M059J (cell line): ENCODE measurements around the gene PPP2R5A. TPM values are rescaled to one million over a fixed set of nuclear protein-coding genes. Genes with fewer than 3 reads are reported as not detected.

Experiments
- total RNA-seq: library from RNA; depleted of rRNA; stranded (reverse); fragments of >200 nt; shearing (Covaris generic); gene quantifications from 2 replicates; pipeline ENCODE4 v1.2.3, GENCODE V29; 2014; rRNA removed

Gene PPP2R5A
- total RNA-seq, 1 experiment from 2014 or later, result 22.9 TPM

Other genes starting within 250 kb of the PPP2R5A start
- gene INTS7, start 249.9 kb upstream of the PPP2R5A start, total RNA-seq, result 26.4 and 36.5 TPM in 2 replicates
- 57.9 and 65.8 TPM in 2 replicates for gene DTL, start 249.7 kb upstream of the PPP2R5A start, total RNA-seq
- 12.6 and 14.6 TPM in 2 replicates for gene PACC1, start 129.5 kb downstream of the PPP2R5A start, total RNA-seq
- 80.0 and 109 TPM in 2 replicates for gene NENF, start 147.5 kb downstream of the PPP2R5A start, total RNA-seq